Lung (tissue), 12 donors: ENCODE results near the gene STAT5A. TPM values are rescaled to one million over a fixed set of nuclear protein-coding genes. Genes with fewer than 3 reads are reported as not detected.

Source experiments
- ATAC-seq: fragments of 200-7000 bp; cut with Tn5 transposase; one replicate; pipeline ENCODE4 v1.9.1; 2020; ENCODE audit warnings: moderate number of reproducible peaks; ENCODE audit not compliant: insufficient read depth, low FRiP score
- DNase-seq, 3 donors: peaks; one replicate each; pipeline ENCODE4 v3.0.0-alpha.2; 2013 to 2017
- H3K27ac ChIP-seq, 2 donors: one replicate each; pipeline ENCODE4 v1.5.1; 2013; ENCODE audit warnings: mild to moderate bottlenecking in 2 of 2, moderate library complexity in 2 of 2, control low read depth in 1 of 2, inconsistent platforms in 1 of 2, low read depth in 1 of 2, low read length in 1 of 2
- H3K27me3 ChIP-seq, 3 donors: one replicate each; pipeline ENCODE4 v1.5.1; 2013; ENCODE audit warnings: low read length in 2 of 3; ENCODE audit not compliant: control insufficient read depth in 3 of 3, insufficient read depth in 3 of 3
- H3K36me3 ChIP-seq, 4 donors: one replicate each; pipeline ENCODE4 v1.5.1; 2013; ENCODE audit warnings: low read length in 4 of 4, mild to moderate bottlenecking in 1 of 4, moderate library complexity in 1 of 4; ENCODE audit not compliant: control insufficient read depth in 4 of 4, insufficient read depth in 4 of 4
- H3K4me1 ChIP-seq, 5 donors: one replicate each; pipeline ENCODE4 v1.5.1; 2013; ENCODE audit warnings: low read length in 5 of 5, mild to moderate bottlenecking in 2 of 5, moderate library complexity in 1 of 5; ENCODE audit not compliant: control insufficient read depth in 5 of 5, insufficient read depth in 5 of 5
- H3K4me3 ChIP-seq: one replicate; pipeline ENCODE4 v1.5.1; 2013; ENCODE audit warnings: mild to moderate bottlenecking, control low read depth, moderate library complexity
- H3K9ac ChIP-seq, 2 donors: one replicate each; pipeline ENCODE4 v1.5.1; 2013; ENCODE audit warnings: low read length in 2 of 2, control low read depth in 1 of 2; ENCODE audit not compliant: insufficient read depth in 1 of 2
- H3K9me3 ChIP-seq, 4 donors: one replicate each; pipeline ENCODE4 v1.5.1; 2013; ENCODE audit warnings: low read length in 3 of 4, mild to moderate bottlenecking in 1 of 4, moderate library complexity in 1 of 4; ENCODE audit not compliant: control insufficient read depth in 4 of 4, insufficient read depth in 3 of 4
- CTCF ChIP-seq: IDR thresholded peaks from 2 replicates; pipeline ENCODE4 v1.5.1; 2012; ENCODE audit warnings: mild to moderate bottlenecking; ENCODE audit errors: control extremely low read depth, extremely low read depth
- WGBS, 2 donors: extraction: QIAGEN DNeasy Blood & Tissue Kit; methylation state at CpG; one replicate each; pipeline ENCODE4 v1.1.7; 2013; 5-methylcytosine and 5-hydroxymethylcytosine counted together
- polyA plus RNA-seq, 2 donors: library from polyadenylated mRNA; stranded (reverse); fragments of 200-250 nt; gene quantifications; one replicate each; pipeline ENCODE4 v1.2.1, GENCODE V29; 2013
- total RNA-seq, 2 donors: library from RNA; depleted of rRNA in 1 of 2; stranded (reverse); fragments of >200 nt in 1 of 2; gene quantifications; one replicate each; pipeline ENCODE4 v1.2.1, GENCODE V29; 2014 to 2021
- donor health status: control.
- donor health status: control.
- donor health status: Bipolar disorder and iron deficiency.
- donor health status: healthy.
- donor health status: DM: yes; HTN: yes; CAD: no.

STAT5A gene
- total and polyA plus RNA-seq, 4 donors, result 16.4 to 52.0 (median 31.8) TPM

DNA sequence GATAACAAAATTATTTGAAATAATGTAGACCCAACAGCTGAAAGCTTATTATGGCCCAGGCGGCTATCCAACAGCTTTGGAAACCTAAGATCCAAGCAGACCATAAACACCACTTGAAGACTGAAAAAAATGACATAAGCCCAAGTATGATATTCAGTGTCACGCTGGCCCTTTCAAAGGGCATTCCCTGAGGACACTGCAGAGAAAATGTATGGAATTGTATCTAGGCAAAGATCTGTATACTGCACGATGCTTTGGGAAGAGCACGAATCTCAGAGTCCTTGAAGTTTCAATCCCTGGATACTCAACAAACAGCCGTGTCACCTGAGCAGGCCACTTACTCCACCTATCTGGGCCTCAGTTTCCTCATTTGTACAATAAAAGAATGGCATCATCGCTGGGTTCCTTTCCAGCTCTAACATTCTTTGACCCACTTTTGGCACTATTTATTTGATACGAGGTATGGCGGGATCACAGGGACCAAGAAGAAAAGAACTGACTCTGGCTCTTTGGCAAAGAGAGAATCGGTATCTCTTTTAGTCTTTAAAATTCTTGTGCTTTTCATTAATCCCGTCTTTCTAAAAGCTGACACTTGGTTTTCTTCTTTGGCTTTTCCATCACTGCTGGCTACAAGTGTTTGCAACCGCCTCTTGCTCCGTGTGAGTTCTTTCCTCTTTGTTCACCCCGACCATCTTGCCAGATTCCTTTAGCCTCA, 13.3 kb upstream of the STAT5A start:
- WGBS, 2 donors, result 18 to 19% methylated on average over 13 of the region's 13 CpGs
- Histone ChIP-seq H3K36me3 (no peaks in the 10 kb centered on the region), H3K4me3 (peak overlapping the region; percentile 81), H3K27ac (peak overlapping the region in 1 of 2 donors; percentile 82), H3K4me1 (peaks cover 0 to 22% (median 14%) of the 10 kb centered on the region in 5 donors), H3K9ac (peak overlapping the region; percentile 67 to 83), H3K27me3 (no peaks in the 10 kb centered on the region), H3K9me3 (no peaks in the 10 kb centered on the region)
- TF ChIP-seq CTCF, result no peak
- no peak for ATAC-seq
- peak in 2 of 3 donors; percentile 27 to 31 for DNase-seq

GRCh38 chr17:42275527-42276358, 12.6 kb upstream of the STAT5A start:
- ATAC-seq (peak; percentile 5), DNase-seq (peak; percentile 61 to 69 (median 68))
- H3K27ac ChIP-seq, result peak overlapping the region; percentile 82
- H3K4me3 ChIP-seq, result peak overlapping the region; percentile 81
- H3K4me1 ChIP-seq, result peaks cover 0 to 22% (median 12%) of the 10 kb centered on the region in 5 donors
- WGBS, 2 donors, result 1% methylated on average over 49 to 82 of the region's 82 CpGs
- no peaks in the 10 kb centered on the region for H3K9me3 ChIP-seq
- TF ChIP-seq CTCF, result no peak
- H3K9ac ChIP-seq, result peak overlapping the region; percentile 67 to 83
- H3K27me3 ChIP-seq, result no peaks in the 10 kb centered on the region
- H3K36me3 ChIP-seq, result no peaks in the 10 kb centered on the region

- Histone ChIP-seq H3K9ac (peak within 1 kb of the TSS; percentile 67 to 83), H3K4me3 (peak within 1 kb of the TSS; percentile 81), H3K36me3 (no peaks in the 10 kb centered on the region), H3K27ac (peak within 1 kb of the TSS; percentile 82 to 96), H3K27me3 (no peaks in the 10 kb centered on the region), H3K4me1 (peaks cover 0 to 22% (median 12%) of the 10 kb centered on the region in 5 donors), H3K9me3 (no peaks in the 10 kb centered on the region)
- ATAC-seq, result peak; percentile 89
- TF ChIP-seq CTCF, result no peak
- 0 to 1% methylated on average over 14 to 47 of the region's 47 CpGs for WGBS, 2 donors
- peak; percentile 77 to 90 (median 80) for DNase-seq
These were observed 12.0 kb upstream of the STAT5A start, which contains the start of gene STAT5B for GRCh38 chr17:42276359-42276608. Gene STAT5B (minus strand): TSS chr17:42276391. CDS start chr17:42232127, 44,264 bp downstream.
